Psoas muscle (tissue), 8 donors: Measurements from ENCODE around the gene STX4. TPM values are rescaled to one million over a fixed set of nuclear protein-coding genes. Genes with fewer than 3 reads are reported as not detected.

ENCODE experiments used
- ATAC-seq, 4 donors: fragments of 200-7000 bp; cut with Tn5 transposase; one replicate each; pipeline ENCODE4 v1.9.1; 2020; ENCODE audit warnings: moderate library complexity in 3 of 4, mild to moderate bottlenecking in 2 of 4
- DNase-seq, 2 donors: peaks; one replicate each; pipeline ENCODE4 v3.0.0-alpha.2; 2020
- H3K27ac ChIP-seq: fragments of 200-600 bp; one replicate; pipeline ENCODE4 v1.8.0; 2022
- H3K27me3 ChIP-seq, 3 donors: fragments of 200-600 bp in 1 of 3; one replicate each; pipeline versions ENCODE4 v1.6.1 to v1.8.0; 2013 to 2022; ENCODE audit warnings: low read length in 2 of 3, mild to moderate bottlenecking in 2 of 3, moderate library complexity in 1 of 3; ENCODE audit not compliant: insufficient read depth in 3 of 3
- H3K36me3 ChIP-seq, 2 donors: fragments of 200-600 bp in 1 of 2; one replicate each; pipeline versions ENCODE4 v1.6.1 to v1.8.0; 2013 to 2022; ENCODE audit warnings: low read depth in 1 of 2, mild to moderate bottlenecking in 1 of 2, moderate library complexity in 1 of 2; ENCODE audit not compliant: insufficient read depth in 1 of 2
- H3K4me1 ChIP-seq: fragments of 200-600 bp; one replicate; pipeline ENCODE4 v1.8.0; 2022
- H3K4me3 ChIP-seq: fragments of 200-600 bp; one replicate; pipeline ENCODE4 v1.8.0; 2022; ENCODE audit warnings: mild to moderate bottlenecking
- H3K9me3 ChIP-seq: fragments of 200-600 bp; one replicate; pipeline ENCODE4 v1.8.0; 2022
- WGBS, 3 donors: extraction: QIAGEN DNeasy Blood & Tissue Kit; methylation state at CpG; one replicate each; pipeline versions ENCODE4 v1.1.6 to v1.1.7; 2013; 5-methylcytosine and 5-hydroxymethylcytosine counted together
- intact Hi-C, 2 donors: fragments of 100-400 bp; cut with DNase I; formaldehyde crosslinking; loops; one replicate each; pipeline versions ENCODE4 v1.11.0 to v1.14.2; 2022
- polyA plus RNA-seq, 3 donors: library from polyadenylated mRNA; stranded (reverse); fragments of 200-250 nt; gene quantifications; one replicate each; pipeline ENCODE4 v1.2.3, GENCODE V29; 2013
- total RNA-seq, 4 donors: library from RNA; stranded (reverse); fragmentation: NEBNext Ultra II Directional in 2 of 4; extraction: Animal tissue kit (Norgen Biotek cat#: 25700) in 2 of 4; gene quantifications; one replicate each; pipeline versions ENCODE4 v1.2.1 to v1.2.4, GENCODE V29; 2021 to 2023
- TF ChIP-seq, protein P1 (sequence below): fragments of 200-600 bp; IDR thresholded peaks from one replicate; pipeline ENCODE4 v1.8.0; 2022; ENCODE audit warnings: antibody characterized with exemption
- donor health status: healthy with polysubstance abuse.
- donor health status: DM: no; HTN: no; CAD: no; lungs with moderate emphysema.
- donor health status: Bipolar disorder and iron deficiency.
- donor health status: healthy.
- donor health status: DM: yes; HTN: yes; CAD: no.
- donor health status: DM: no; HTN: no; CAD: no.
- donor health status: DM: no; HTN: no; CAD: no.
- donor health status: DM: yes; HTN: yes; CAD: no.

The STX4 gene
- total and polyA plus RNA-seq, 7 donors = 47.6 to 123 (median 57.8) TPM

DNA sequence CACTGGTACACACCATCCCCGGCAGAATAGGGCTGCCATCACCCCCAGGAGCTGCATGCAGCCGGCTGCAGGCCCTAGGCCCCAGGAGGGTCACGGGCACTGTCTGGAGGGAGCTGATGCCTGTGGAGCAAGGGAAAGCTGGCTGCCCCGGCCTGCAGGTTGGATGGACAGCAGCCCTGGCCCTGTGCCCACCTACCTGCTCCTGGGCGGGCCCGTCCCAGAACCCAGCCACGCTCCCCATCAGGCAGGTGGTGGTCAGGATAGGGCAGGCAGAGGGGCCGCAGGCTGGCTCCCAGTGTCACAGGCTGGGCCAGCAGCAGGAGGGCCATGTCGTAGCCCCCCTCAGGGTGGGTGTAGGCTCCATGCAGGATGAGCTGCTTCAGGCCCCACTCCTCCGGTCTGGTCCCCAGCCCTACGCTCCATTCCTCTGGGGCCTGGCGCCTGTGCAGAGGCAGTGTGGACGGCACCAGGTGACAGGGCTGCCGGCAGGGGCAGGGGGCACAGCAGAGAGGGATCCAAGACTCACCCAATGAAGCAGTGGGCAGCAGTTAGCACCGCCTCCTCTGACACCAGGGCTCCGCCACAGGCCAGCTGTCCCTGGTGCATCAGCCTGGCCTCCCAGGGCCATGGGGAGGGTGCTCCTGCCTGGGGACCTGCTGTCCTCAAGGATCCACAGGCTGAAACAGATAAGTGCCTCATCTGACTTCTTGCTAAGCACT lies 51.4 kb downstream of the STX4 start:
- H3K9me3 ChIP-seq = no peaks in the 10 kb centered on the region
- TF ChIP-seq, protein P1, sequence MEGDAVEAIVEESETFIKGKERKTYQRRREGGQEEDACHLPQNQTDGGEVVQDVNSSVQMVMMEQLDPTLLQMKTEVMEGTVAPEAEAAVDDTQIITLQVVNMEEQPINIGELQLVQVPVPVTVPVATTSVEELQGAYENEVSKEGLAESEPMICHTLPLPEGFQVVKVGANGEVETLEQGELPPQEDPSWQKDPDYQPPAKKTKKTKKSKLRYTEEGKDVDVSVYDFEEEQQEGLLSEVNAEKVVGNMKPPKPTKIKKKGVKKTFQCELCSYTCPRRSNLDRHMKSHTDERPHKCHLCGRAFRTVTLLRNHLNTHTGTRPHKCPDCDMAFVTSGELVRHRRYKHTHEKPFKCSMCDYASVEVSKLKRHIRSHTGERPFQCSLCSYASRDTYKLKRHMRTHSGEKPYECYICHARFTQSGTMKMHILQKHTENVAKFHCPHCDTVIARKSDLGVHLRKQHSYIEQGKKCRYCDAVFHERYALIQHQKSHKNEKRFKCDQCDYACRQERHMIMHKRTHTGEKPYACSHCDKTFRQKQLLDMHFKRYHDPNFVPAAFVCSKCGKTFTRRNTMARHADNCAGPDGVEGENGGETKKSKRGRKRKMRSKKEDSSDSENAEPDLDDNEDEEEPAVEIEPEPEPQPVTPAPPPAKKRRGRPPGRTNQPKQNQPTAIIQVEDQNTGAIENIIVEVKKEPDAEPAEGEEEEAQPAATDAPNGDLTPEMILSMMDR = no peak
- ATAC-seq = peak in 1 of 4 donors; percentile 21
- peak in 1 of 2 donors; percentile 46 for DNase-seq
- 69 to 73% (median 72%) methylated on average over 16 of the region's 16 CpGs for WGBS, 3 donors
- intact Hi-C loops = no loop called here
- no peak overlapping the region for H3K4me3 ChIP-seq
- H3K27me3 ChIP-seq = no peaks in the 10 kb centered on the region
- peaks cover 7% of the 10 kb centered on the region for H3K4me1 ChIP-seq
- no peak overlapping the region for H3K27ac ChIP-seq
- H3K36me3 ChIP-seq = peaks cover 4 to 83% of the 10 kb centered on the region in 2 donors

DNA sequence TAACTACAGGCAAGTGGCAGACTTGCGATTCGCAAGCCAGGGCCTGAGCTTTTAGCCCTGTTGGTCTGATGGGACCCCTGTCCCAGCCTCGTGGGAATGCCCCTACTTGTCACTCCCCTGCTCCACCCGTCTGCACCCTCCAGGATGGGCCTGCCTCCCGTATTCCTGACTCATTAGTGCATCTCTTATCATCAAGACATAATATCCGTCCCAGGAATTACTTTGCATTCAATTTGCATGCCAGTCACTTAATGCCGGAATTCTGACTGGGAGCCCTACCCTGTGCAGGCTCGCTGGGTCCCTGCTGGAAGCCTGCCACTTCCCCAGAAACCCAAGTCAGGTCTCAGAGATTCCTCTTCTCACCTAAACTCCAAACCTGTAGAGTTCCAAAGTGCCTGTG lies 52.1 kb downstream of the STX4 start:
- TF ChIP-seq, protein P1 = no peak
- intact Hi-C loops = no loop called here
- 59 to 65% (median 60%) methylated on average over 8 of the region's 8 CpGs for WGBS, 3 donors
- Histone ChIP-seq H3K27ac (no peak overlapping the region), H3K4me1 (peaks cover 7% of the 10 kb centered on the region), H3K36me3 (peaks cover under 1 to 82% of the 10 kb centered on the region in 2 donors), H3K9me3 (no peaks in the 10 kb centered on the region), H3K4me3 (no peak overlapping the region), H3K27me3 (no peaks in the 10 kb centered on the region)
- ATAC-seq (no peak), DNase-seq (no peak)

DNA sequence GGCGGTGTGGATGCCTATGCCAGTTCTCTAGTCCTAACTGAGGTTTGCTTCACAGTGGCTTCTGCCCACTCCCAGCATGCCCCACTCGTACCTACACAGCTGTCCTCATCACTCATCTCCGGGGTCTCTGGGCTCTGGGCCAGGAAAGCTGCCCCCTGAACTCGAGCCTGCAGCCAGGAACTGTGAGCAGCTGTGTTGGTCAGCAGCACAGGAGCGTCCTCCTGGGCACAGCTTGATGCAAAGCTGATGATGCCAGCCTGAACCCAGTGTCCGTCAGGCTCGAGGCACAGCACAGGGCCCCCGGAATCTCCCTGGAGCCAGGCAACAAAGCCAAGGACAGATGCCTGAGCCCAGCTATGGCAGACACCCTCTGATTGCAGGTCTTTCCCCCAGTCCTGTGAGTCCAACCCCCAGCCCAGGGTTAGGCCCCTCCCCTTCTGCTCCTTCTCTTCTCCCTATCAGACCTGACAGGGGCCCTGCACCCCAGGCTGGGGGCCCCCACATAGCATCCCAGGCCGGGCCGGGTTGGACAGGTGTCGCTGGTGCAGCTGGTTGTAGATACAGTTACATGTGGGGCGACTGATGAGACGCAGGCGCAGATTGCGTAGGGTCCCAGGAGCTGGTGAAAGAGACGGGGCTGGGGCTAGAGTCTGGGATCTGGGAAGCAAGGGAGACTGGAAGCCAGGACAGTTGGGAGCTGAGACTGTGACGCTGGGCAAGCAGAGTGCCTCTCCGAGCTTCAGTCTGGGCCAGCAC lies 52.7 kb downstream of the STX4 start:
- TF ChIP-seq, protein P1 = no peak
- 56% methylated on average over 18 of the region's 18 CpGs for WGBS, 3 donors
- Histone ChIP-seq H3K4me3 (no peak overlapping the region), H3K4me1 (peaks cover 7% of the 10 kb centered on the region), H3K9me3 (no peaks in the 10 kb centered on the region), H3K27me3 (no peaks in the 10 kb centered on the region), H3K36me3 (peaks cover 0 to 81% of the 10 kb centered on the region in 2 donors), H3K27ac (no peak overlapping the region)
- ATAC-seq = no peak
- DNase-seq = peak in 1 of 2 donors; percentile 48
- intact Hi-C loops = no loop called here

DNA sequence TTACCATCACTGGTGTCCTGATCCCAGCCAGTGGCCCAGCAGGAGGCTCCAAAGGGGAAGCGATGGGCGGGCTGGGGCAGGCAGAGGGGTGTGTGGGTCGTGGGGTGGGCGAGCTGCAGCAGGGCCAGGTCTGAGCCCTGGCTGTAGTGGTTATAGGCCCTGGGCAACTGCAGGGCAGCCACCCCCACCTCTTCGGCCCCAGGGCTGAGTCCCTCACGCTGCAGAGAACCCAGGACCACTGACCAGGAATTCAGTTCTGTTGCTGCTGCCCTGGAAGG lies 53.2 kb downstream of the STX4 start:
- TF ChIP-seq, protein P1 = no peak
- intact Hi-C loops = no loop called here
- H3K36me3 ChIP-seq = peaks cover 0 to 78% of the 10 kb centered on the region in 2 donors
- no peaks in the 10 kb centered on the region for H3K9me3 ChIP-seq
- no peak overlapping the region for H3K27ac ChIP-seq
- WGBS, 3 donors = 64 to 76% (median 66%) methylated on average over 3 to 6 of the region's 6 CpGs
- peaks cover 7% of the 10 kb centered on the region for H3K4me1 ChIP-seq
- no peaks in the 10 kb centered on the region for H3K27me3 ChIP-seq
- no peak overlapping the region for H3K4me3 ChIP-seq
- DNase-seq (peak in 1 of 2 donors; percentile 28), ATAC-seq (no peak)
